CD4-positive, alpha-beta memory T cell (primary cell): ENCODE measurements around the gene PNPLA7. TPM values are rescaled to one million over a fixed set of nuclear protein-coding genes. Genes with fewer than 3 reads are reported as not detected.
A peak's percentile ranks its signal among the peaks of the same experiment; 100 is the strongest.

Source experiments
- CTCF ChIA-PET: fragments of 350-600 bp; sonication (Branson Sonifier 250); formaldehyde crosslinking; loops from one replicate; lab custom pipeline; 2021; ENCODE audit warnings: inconsistent platforms; ENCODE audit not compliant: partially characterized antibody; lab: Charles Lee
- POLR2A ChIA-PET: fragments of 350-600 bp; sonication (Branson Sonifier 250); formaldehyde crosslinking; loops from one replicate; lab custom pipeline; 2021; ENCODE audit not compliant: partially characterized antibody; lab: Charles Lee
- DNase-seq, 5 donors: peaks; one replicate each; pipeline versions ENCODE4 v3.0.0 to v3.0.0-alpha.2; 2020 to 2022; ENCODE audit warnings: mixed read lengths in 1 of 5
- H3K27ac ChIP-seq: one replicate; pipeline ENCODE4 v1.7.0; 2013; ENCODE audit warnings: low read depth, low read length
- H3K27me3 ChIP-seq: 2 replicates; pipeline ENCODE4 v1.7.0; 2013; ENCODE audit warnings: mild to moderate bottlenecking, low read length, moderate library complexity; ENCODE audit not compliant: insufficient read depth
- H3K36me3 ChIP-seq: 2 replicates; pipeline ENCODE4 v1.7.0; 2013; ENCODE audit warnings: mild to moderate bottlenecking, low read length, moderate library complexity; ENCODE audit not compliant: insufficient read depth
- H3K4me1 ChIP-seq: 2 replicates; pipeline ENCODE4 v1.7.0; 2013; ENCODE audit warnings: mild to moderate bottlenecking, low read length, moderate library complexity; ENCODE audit not compliant: insufficient read depth
- H3K4me3 ChIP-seq, 2 donors: one replicate each; pipeline ENCODE4 v1.7.0; 2013; ENCODE audit warnings: low read length in 2 of 2, mild to moderate bottlenecking in 1 of 2
- H3K9me3 ChIP-seq, 2 donors: one replicate each; pipeline ENCODE4 v1.7.0; 2013; ENCODE audit warnings: low read length in 2 of 2, control low read depth in 1 of 2; ENCODE audit not compliant: control insufficient read depth in 1 of 2
- H3K27ac Mint-ChIP-seq, 7 donors: one replicate each; pipeline ENCODE4 v1.8.0; 2020 to 2021; ENCODE audit warnings: mixed read lengths in 7 of 7, mild to moderate bottlenecking in 6 of 7, inconsistent platforms in 3 of 7, moderate library complexity in 3 of 7
- H3K27me3 Mint-ChIP-seq, 2 donors: one replicate each; pipeline ENCODE4 v1.8.0; 2020 to 2021; ENCODE audit warnings: mixed read lengths in 2 of 2
- H3K36me3 Mint-ChIP-seq, 2 donors: one replicate each; pipeline ENCODE4 v1.8.0; 2020 to 2021; ENCODE audit warnings: mixed read lengths in 2 of 2, inconsistent platforms in 1 of 2, mild to moderate bottlenecking in 1 of 2
- H3K4me1 Mint-ChIP-seq, 4 donors: one replicate each; pipeline ENCODE4 v1.8.0; 2020 to 2021; ENCODE audit warnings: mixed read lengths in 4 of 4, mild to moderate bottlenecking in 1 of 4
- H3K4me3 Mint-ChIP-seq, 8 donors: one replicate each; pipeline ENCODE4 v1.8.0; 2020 to 2021; ENCODE audit warnings: mixed read lengths in 8 of 8, mild to moderate bottlenecking in 7 of 8, moderate library complexity in 6 of 8, inconsistent platforms in 3 of 8
- H3K9me3 Mint-ChIP-seq, 8 donors: one replicate each; pipeline ENCODE4 v1.8.0; 2020 to 2021; ENCODE audit warnings: mixed read lengths in 8 of 8, mild to moderate bottlenecking in 5 of 8, inconsistent platforms in 3 of 8, moderate library complexity in 1 of 8
- intact Hi-C: fragments of 100-400 bp; cut with micrococcal nuclease; formaldehyde crosslinking; loops from one replicate; pipeline ENCODE4 v1.15.1; 2023
- polyA plus RNA-seq, 2 donors: library from polyadenylated mRNA; unstranded; fragments of 300-500 nt; fragmentation: Illumina TruSeq; gene quantifications; one replicate each; pipeline ENCODE4 v1.2.3, GENCODE V29; 2021
- total RNA-seq, 2 experiments: library from RNA; stranded (reverse); gene quantifications; one replicate each; pipeline ENCODE4 v1.2.3, GENCODE V29; 2021

The PNPLA7 gene
- total and polyA plus RNA-seq, 4 experiments from 2014 or later: 0.98 to 15.7 (median 15.5) TPM; not detected in 1

- ChIA-PET CTCF (interaction anchor here (1.7 kb wide), 1 partner anchor 10 kb away, joined by 4 read pairs; no protein-coding TSS in a partner anchor), POLR2A (no interaction called here)
- H3K4me1 Mint-ChIP-seq: peaks cover 10 to 40% (median 23%) of the 10 kb centered on the region in 4 donors
- H3K4me3 Mint-ChIP-seq: no peak overlapping the region
- H3K36me3 ChIP-seq: no peaks in the 10 kb centered on the region
- peaks cover 35% of the 10 kb centered on the region for H3K4me1 ChIP-seq
- H3K4me3 ChIP-seq: no peak overlapping the region
- intact Hi-C loops: no loop called here
- H3K27me3 ChIP-seq: no peaks in the 10 kb centered on the region
- H3K9me3 Mint-ChIP-seq: peaks cover 0 to 6% (median under 1%) of the 10 kb centered on the region in 8 donors
- peaks cover under 1 to 2% of the 10 kb centered on the region in 2 donors for H3K27me3 Mint-ChIP-seq
- peak overlapping the region in 5 of 7 donors; percentile 19 to 78 (median 42) for H3K27ac Mint-ChIP-seq
- H3K9me3 ChIP-seq: no peaks in the 10 kb centered on the region
- no peak overlapping the region for H3K27ac ChIP-seq
- no peaks in the 10 kb centered on the region for H3K36me3 Mint-ChIP-seq
- DNase-seq: peak in 1 of 5 donors; percentile 29
Observed at GRCh38 chr9:137446851-137447471, 103.2 kb downstream of the PNPLA7 start.

DNA sequence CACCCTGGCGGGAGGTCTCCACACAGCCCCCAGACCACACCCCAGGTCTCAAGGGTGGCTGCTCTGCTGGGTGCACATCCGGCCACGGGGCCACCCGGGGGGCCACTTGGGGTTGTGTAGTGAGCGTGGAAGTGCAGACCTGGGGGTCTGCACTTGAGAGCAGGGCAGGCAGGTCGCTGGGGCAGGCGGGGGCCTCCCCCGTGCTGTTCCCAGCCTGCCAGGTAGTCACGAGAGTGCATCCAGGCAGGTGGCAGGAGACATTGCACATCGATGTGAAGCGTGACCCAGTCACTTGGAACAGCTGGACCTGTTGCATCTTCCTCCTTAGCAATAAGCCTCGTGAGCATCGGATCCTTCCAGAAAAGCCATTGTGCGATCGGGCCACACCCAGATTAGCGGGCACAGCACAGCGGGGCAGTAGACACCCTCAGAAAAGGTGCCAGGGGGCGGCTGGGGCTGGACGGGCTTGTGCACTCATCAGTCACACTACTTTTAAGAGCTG is 104.2 kb downstream of the PNPLA7 start:
- Mint-ChIP-seq H3K4me1 (peaks cover 11 to 35% (median 23%) of the 10 kb centered on the region in 4 donors), H3K27me3 (peaks cover 2 to 4% of the 10 kb centered on the region in 2 donors), H3K4me3 (no peak overlapping the region), H3K27ac (no peak overlapping the region), H3K9me3 (peaks cover 0 to 8% (median under 1%) of the 10 kb centered on the region in 8 donors), H3K36me3 (no peaks in the 10 kb centered on the region)
- Histone ChIP-seq H3K27me3 (no peaks in the 10 kb centered on the region), H3K36me3 (no peaks in the 10 kb centered on the region), H3K4me1 (peaks cover 28% of the 10 kb centered on the region), H3K27ac (no peak overlapping the region), H3K9me3 (no peaks in the 10 kb centered on the region), H3K4me3 (no peak overlapping the region)
- ChIA-PET POLR2A (interaction anchor here (0.6 to 0.8 kb wide), 3 partner anchors 10 to 106 kb away, joined by 3 read pairs; partner anchors contain the start of genes MRPL41 and NSMF), CTCF (interaction anchor here (1.3 to 1.7 kb wide), 4 partner anchors 8 to 149 kb away, joined by 3 to 4 read pairs (median 4); partner anchors contain the start of gene NRARP)
- DNase-seq: peak in 1 of 5 donors; percentile 33
- intact Hi-C loops: loop anchor here (1.0 kb wide), 2 partner anchors 23 to 144 kb away; partner anchors contain the start of genes EXD3, NOXA1 and NRARP

- H3K27me3 ChIP-seq: no peaks in the 10 kb centered on the region
- no peaks in the 10 kb centered on the region for H3K36me3 ChIP-seq
- ChIA-PET CTCF (interaction anchor here (0.6 to 1.9 kb wide), 7 partner anchors 8 to 744 kb away, joined by 3 to 4 read pairs (median 3); partner anchors contain the start of genes NRARP and NSMF), POLR2A (interaction anchor here (0.7 to 0.8 kb wide), 4 partner anchors 14 to 107 kb away, joined by 3 to 4 read pairs (median 3); partner anchors contain the start of genes MRPL41 and NSMF)
- Mint-ChIP-seq H3K27me3 (peaks cover 2 to 4% of the 10 kb centered on the region in 2 donors), H3K36me3 (no peaks in the 10 kb centered on the region), H3K9me3 (peaks cover 0 to 6% (median under 1%) of the 10 kb centered on the region in 8 donors), H3K4me3 (peak overlapping the region in 2 of 8 donors; percentile 56 to 57), H3K27ac (peak overlapping the region in 4 of 7 donors; percentile 16 to 79 (median 76)), H3K4me1 (peaks cover 11 to 30% (median 20%) of the 10 kb centered on the region in 4 donors)
- H3K4me1 ChIP-seq: peaks cover 22% of the 10 kb centered on the region
- peak; percentile 74 to 87 (median 80) for DNase-seq
- H3K27ac ChIP-seq: no peak overlapping the region
- intact Hi-C loops: loop anchor here (1.0 kb wide), 2 partner anchors 22 to 143 kb away; partner anchors contain the start of genes EXD3, NOXA1 and NRARP
- H3K9me3 ChIP-seq: no peaks in the 10 kb centered on the region
- no peak overlapping the region for H3K4me3 ChIP-seq
Observed at GRCh38 chr9:137445275-137445807, 104.9 kb downstream of the PNPLA7 start.

DNA sequence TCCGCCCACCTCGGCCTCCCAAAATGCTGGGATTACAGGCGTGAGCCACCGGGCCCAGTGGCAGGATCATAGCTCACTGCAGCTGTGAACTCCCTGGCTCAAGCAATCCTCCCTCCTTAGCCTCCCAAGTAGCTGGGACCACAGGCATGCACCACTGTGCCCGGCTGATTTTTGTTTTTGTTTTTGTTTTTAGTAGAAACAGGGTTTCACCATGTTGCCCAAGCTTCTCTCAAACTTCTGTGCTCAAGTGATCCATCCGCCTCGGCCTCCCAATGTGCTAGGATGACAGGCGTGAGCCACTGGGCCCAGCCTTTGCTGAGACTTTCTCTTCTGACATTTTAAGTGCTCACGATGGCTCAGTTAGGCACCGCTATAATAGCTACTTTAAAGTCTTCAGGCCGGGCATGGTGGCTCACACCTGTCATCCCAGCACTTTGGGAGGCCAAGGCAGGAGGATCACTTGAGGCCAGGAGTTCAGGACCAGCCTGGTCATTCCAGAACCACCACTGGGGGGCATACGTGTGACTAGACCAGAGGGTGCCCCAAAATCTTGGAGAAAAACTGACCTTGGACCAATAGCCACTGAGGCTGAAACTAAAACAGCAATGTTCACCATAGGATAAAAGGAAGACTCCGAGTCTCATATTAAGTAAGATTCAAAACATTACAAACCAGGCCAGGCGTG is 106.0 kb downstream of the PNPLA7 start:
- peaks cover 2 to 4% of the 10 kb centered on the region in 2 donors for H3K27me3 Mint-ChIP-seq
- CTCF ChIA-PET: interaction anchor here (0.8 to 1.9 kb wide), 8 partner anchors 9 to 150 kb away, joined by 3 to 6 read pairs (median 4); partner anchors contain the start of genes EXD3, NOXA1 and NRARP
- no peak overlapping the region for H3K4me3 Mint-ChIP-seq
- no peak overlapping the region for H3K27ac Mint-ChIP-seq
- H3K4me1 Mint-ChIP-seq: peaks cover 10 to 28% (median 15%) of the 10 kb centered on the region in 4 donors
- H3K27me3 ChIP-seq: no peaks in the 10 kb centered on the region
- peaks cover 0 to 6% (median under 1%) of the 10 kb centered on the region in 8 donors for H3K9me3 Mint-ChIP-seq
- H3K36me3 Mint-ChIP-seq: no peaks in the 10 kb centered on the region
- no peak overlapping the region for H3K4me3 ChIP-seq
- H3K4me1 ChIP-seq: peaks cover 13% of the 10 kb centered on the region
- no peaks in the 10 kb centered on the region for H3K36me3 ChIP-seq
- peak in 1 of 5 donors; percentile 0 for DNase-seq
- intact Hi-C loops: no loop called here
- POLR2A ChIA-PET: interaction anchor here (0.7 to 1.2 kb wide), 2 partner anchors 21 to 24 kb away, joined by 3 to 7 read pairs; partner anchors contain the start of genes EXD3 and NOXA1
- no peaks in the 10 kb centered on the region for H3K9me3 ChIP-seq
- H3K27ac ChIP-seq: no peak overlapping the region

- H3K27ac Mint-ChIP-seq: peak overlapping the region in 1 of 7 donors; percentile 34
- DNase-seq: no peak
- H3K27me3 Mint-ChIP-seq: peaks cover 2 to 4% of the 10 kb centered on the region in 2 donors
- Histone ChIP-seq H3K27me3 (no peaks in the 10 kb centered on the region), H3K36me3 (no peaks in the 10 kb centered on the region), H3K4me3 (no peak overlapping the region), H3K4me1 (peaks cover 13% of the 10 kb centered on the region), H3K9me3 (no peaks in the 10 kb centered on the region), H3K27ac (no peak overlapping the region)
- no peaks in the 10 kb centered on the region for H3K36me3 Mint-ChIP-seq
- peaks cover 0 to 6% (median under 1%) of the 10 kb centered on the region in 8 donors for H3K9me3 Mint-ChIP-seq
- H3K4me1 Mint-ChIP-seq: peaks cover 5 to 16% (median 11%) of the 10 kb centered on the region in 4 donors
- ChIA-PET POLR2A (interaction anchor here (1.0 to 1.1 kb wide), 2 partner anchors 17 to 19 kb away, joined by 3 read pairs; partner anchors contain the start of gene EXD3), CTCF (no interaction called here)
- peak overlapping the region; percentile 22 to 80 (median 73) for H3K4me3 Mint-ChIP-seq
- intact Hi-C loops: no loop called here
Observed at GRCh38 chr9:137441935-137442321, 108.3 kb downstream of the PNPLA7 start.

GRCh38 chr9:137441289-137441934 is 108.8 kb downstream of the PNPLA7 start, which contains the start of gene ENTPD8:
Gene ENTPD8 (minus strand): TSS chr9:137441357. CDS start chr9:137438285, 3,072 bp downstream.
- peak within 1 kb of the TSS in 1 of 7 donors; percentile 34 for H3K27ac Mint-ChIP-seq
- intact Hi-C loops: no loop called here
- H3K4me1 Mint-ChIP-seq: peaks cover 5 to 14% (median 11%) of the 10 kb centered on the region in 4 donors
- Histone ChIP-seq H3K27ac (no peak within 1 kb of the TSS), H3K27me3 (no peaks in the 10 kb centered on the region), H3K9me3 (no peaks in the 10 kb centered on the region), H3K36me3 (no peaks in the 10 kb centered on the region), H3K4me3 (no peak within 1 kb of the TSS), H3K4me1 (peaks cover 13% of the 10 kb centered on the region)
- H3K36me3 Mint-ChIP-seq: no peaks in the 10 kb centered on the region
- H3K9me3 Mint-ChIP-seq: peaks cover 0 to 6% (median under 1%) of the 10 kb centered on the region in 8 donors
- peak in 1 of 5 donors; percentile 46 for DNase-seq
- peak within 1 kb of the TSS; percentile 22 to 80 (median 73) for H3K4me3 Mint-ChIP-seq
- POLR2A ChIA-PET: interaction anchor here (0.6 to 1.1 kb wide), 3 partner anchors 16 to 122 kb away, joined by 3 read pairs; partner anchors contain the start of gene EXD3
- peaks cover 2 to 4% of the 10 kb centered on the region in 2 donors for H3K27me3 Mint-ChIP-seq
- CTCF ChIA-PET: no interaction called here
